SK-N-MC (cell line): Measurements from ENCODE around the gene TASP1.
"Not testable (repeated sequence)": the region's sequence is repeated elsewhere in the genome, so short reads cannot be mapped to it uniquely, and the experiment has no call there.

Experiments
- EZH2 ChIP-seq: fragments of 200-600 bp; sonication (generic); IDR thresholded peaks from one replicate; pipeline ENCODE4 v1.6.1; 2017; ENCODE audit warnings: antibody characterized with exemption
- POLR2AphosphoS5 ChIP-seq: IDR thresholded peaks from 2 replicates; pipeline ENCODE4 v1.6.1; 2012; ENCODE audit warnings: mild to moderate bottlenecking, low read depth, low read length, borderline replicate concordance

DNA sequence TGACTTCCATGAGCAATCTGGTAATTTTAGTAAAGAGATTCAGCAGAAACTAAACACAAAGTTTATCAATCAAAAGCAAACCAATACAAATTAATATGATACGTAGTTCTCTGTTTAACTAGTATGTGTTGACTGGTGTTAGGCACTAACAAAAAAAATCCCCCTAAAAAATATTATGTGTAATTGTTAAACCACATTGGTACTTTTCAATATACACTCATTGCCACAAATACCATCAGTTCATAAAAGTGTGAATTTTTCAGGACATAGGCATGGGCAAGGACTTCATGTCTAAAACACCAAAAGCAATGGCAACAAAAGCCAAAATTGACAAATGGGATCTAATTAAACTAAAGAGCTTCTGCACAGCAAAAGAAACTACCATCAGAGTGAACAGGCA lies 155.3 kb downstream of the TASP1 start:
- not testable (repeated sequence) for TF ChIP-seq EZH2, POLR2AphosphoS5
